ENCODE measurements around the gene EWSR1.
A peak's percentile ranks its signal among the peaks of the same experiment; 100 is the strongest.
"Not testable (repeated sequence)": the region's sequence is repeated elsewhere in the genome, so short reads cannot be mapped to it uniquely, and the experiment has no call there.

EWSR1 gene

GRCh38 chr22:29341056-29341848 lies 73.2 kb downstream of the EWSR1 start:
- no peak for DNase-seq

GRCh38 chr22:29341849-29342127 lies 73.7 kb downstream of the EWSR1 start:
- DNase-seq = no peak

GRCh38 chr22:29342177-29342576 lies 74.1 kb downstream of the EWSR1 start:
- DNase-seq = no peak

DNA sequence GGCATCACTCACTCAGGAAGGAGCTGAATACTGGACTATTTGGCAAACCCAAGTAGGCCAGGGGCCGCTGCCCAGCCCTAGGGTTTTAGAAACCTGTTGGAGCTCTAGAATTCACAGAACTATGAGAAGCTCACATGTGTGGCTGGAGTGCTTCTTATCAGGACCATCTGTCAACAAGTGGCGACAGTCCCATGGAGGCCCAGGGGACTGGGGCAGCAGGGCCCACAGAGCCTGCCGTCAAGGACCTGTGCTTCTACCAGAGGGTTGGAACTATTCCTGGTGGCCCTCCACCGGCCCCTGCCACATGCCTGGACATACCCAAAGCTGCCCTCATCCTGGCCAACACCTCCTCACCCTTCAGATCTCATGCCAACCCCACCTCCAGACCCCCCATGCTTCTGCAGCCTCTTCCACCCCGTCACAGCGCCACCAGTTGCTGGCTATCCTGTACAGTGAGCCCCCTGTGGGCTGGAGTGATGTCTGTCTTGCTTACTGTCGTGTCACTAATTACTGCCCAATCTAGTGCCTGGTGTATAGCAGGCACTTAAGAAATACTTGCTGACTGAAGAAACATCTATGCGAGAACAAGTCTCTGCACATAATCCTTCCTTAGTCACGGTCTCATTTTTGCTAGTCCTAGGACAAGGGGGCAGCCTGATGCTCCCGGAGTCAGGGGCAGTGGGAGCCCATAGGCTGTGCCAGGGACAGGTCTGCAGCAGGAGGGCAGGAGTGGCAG lies 74.7 kb downstream of the EWSR1 start:
- no peak for DNase-seq

DNA sequence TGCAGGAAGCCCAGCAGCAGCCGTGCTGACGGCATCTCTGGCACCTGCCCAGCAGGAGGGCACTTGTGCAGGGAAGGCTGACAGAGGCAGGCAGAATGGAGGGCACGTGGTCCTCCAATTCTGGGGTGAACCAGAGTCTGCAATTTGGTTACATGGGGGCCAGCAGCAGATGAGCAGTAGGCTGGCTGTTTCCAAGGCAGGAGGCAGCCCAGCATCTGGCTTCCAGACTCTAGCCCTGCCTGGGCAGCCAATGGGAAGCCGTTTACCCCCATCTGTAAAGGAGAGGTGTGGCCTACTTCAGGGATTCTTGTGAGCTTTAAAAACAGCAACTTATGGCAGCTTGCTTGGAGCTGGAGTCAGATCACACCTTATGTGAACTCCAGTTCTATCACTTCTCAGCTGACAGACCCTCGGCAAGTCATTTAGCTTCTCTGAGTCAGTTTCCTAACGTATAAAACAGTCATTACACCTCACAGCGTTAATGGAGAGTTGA lies 75.3 kb downstream of the EWSR1 start:
- DNase-seq = peak; percentile 56

GRCh38 chr22:29344137-29344536 lies 76.1 kb downstream of the EWSR1 start:
- peak; percentile 86 for DNase-seq

GRCh38 chr22:29344889-29345288 lies 76.8 kb downstream of the EWSR1 start:
- DNase-seq = not testable (repeated sequence)

- no peak for DNase-seq
Observed at GRCh38 chr22:29345932-29346331, 77.9 kb downstream of the EWSR1 start.

DNA sequence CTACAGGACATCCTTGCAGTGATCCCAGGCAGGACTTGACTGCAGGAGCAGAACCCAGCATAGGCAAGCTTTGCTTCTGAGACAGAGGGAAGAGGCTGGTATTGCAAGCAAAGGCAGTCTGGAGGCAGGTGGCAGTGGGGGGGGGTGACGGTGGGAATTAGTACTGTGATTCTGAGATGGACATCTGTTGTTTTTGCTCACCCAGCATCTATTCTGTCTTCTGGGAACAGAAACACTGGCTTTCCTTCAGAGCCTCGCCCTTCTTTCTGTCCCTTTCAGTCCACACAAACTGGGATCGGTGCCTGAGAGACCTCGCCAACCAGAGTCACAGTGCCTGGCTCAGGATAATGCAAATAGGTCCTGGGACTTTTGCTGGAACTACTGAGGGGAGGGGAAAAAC lies 78.6 kb downstream of the EWSR1 start:
- DNase-seq = no peak

DNA sequence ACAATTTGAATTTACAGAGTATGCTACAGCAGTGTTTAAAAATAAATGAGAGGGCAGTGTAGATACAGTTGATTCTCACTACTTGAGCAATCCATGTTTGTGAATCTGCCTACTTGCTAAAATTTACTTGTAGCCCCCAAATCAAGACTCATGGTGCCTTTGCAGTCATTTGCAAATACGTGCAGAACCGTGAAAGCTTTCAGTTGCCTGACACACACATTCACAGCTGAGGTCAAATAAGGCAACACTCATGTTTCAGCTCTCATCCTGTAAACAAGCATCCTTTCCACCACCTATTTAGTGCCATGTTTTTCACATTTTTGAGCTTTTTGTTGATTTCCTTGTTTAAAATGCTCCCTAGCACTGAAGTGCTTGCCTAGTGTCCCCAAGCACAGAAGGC lies 80.0 kb downstream of the EWSR1 start:
- no peak for DNase-seq

GRCh38 chr22:29348956-29349355 lies 80.9 kb downstream of the EWSR1 start:
- no peak for DNase-seq

Data from NCI-H226 (cell line).